Measurements from ENCODE around the gene PCP2. TPM values are rescaled to one million over a fixed set of nuclear protein-coding genes. Genes with fewer than 3 reads are reported as not detected.

PCP2 gene
- total and polyA plus RNA-seq, 2 of the 13 experiments (the other 11 are each of a cell fraction or from before 2014, with no cell fraction given), result 0.62 TPM; not detected in 1

GRCh38 chr19:7629347-7630054, 4.0 kb downstream of the PCP2 start, which contains the start of the genes PET100 and XAB2 (continued):
- TF ChIP-seq ZBTB4 (CRISPR knock-in tag; IDR thresholded peaks at IDR 0.05; ENCODE audit: borderline replicate concordance) (no peak), LRRFIP1 (CRISPR knock-in tag; conservative IDR thresholded peaks at IDR 0.05) (no peak), SRSF1 (optimal IDR thresholded peaks at IDR 0.05; ENCODE audit: low read depth, low read length) (peak; percentile 23), SPEN (CRISPR knock-in tag; IDR thresholded peaks at IDR 0.05; ENCODE audit: low read depth) (peak; percentile 74; the same call in 1 of the 2 replicates), TBX2 (CRISPR knock-in tag; IDR thresholded peaks at IDR 0.05; ENCODE audit: borderline replicate concordance) (peak; percentile 59), ELF3 (CRISPR knock-in tag; IDR thresholded peaks at IDR 0.05) (no peak), PHF20 (CRISPR knock-in tag; IDR thresholded peaks at IDR 0.05) (peak; percentile 99), PBX2 (CRISPR knock-in tag; IDR thresholded peaks at IDR 0.05) (peak; percentile 98), ZBTB26 (CRISPR knock-in tag; IDR thresholded peaks at IDR 0.05; ENCODE audit: borderline replicate concordance) (peak; percentile 39; the same call in 1 of the 2 replicates), ZNF17 (CRISPR knock-in tag; IDR thresholded peaks at IDR 0.05) (no peak), ZNF609 (CRISPR knock-in tag; IDR thresholded peaks at IDR 0.05; ENCODE audit: borderline replicate concordance) (no peak), CENPBD1 (CRISPR knock-in tag; IDR thresholded peaks at IDR 0.05; ENCODE audit: borderline replicate concordance, low read depth) (no peak), KLF13 (CRISPR knock-in tag; IDR thresholded peaks at IDR 0.05) (no peak)
